Keratinocyte (primary cell): ENCODE data around the gene SLC7A7. TPM values are rescaled to one million over a fixed set of nuclear protein-coding genes. Genes with fewer than 3 reads are reported as not detected.

Experiments used
- DNase-seq: peaks from one replicate; pipeline ENCODE4 v3.0.0-alpha.2; 2011; ENCODE audit warnings: low read depth, missing footprints, low spot score
- FAIRE-seq: peaks from 2 replicates; lab custom pipeline; 2011; peaks lifted over from hg19 to GRCh38; lab: Jason Lieb, UNC
- H2AFZ ChIP-seq: 2 replicates; pipeline ENCODE4 v1.6.0; 2012; ENCODE audit warnings: low read length, control low read depth, inconsistent platforms; ENCODE audit not compliant: control insufficient read depth
- H3K27ac ChIP-seq: 2 replicates; pipeline ENCODE4 v1.5.1; 2011; ENCODE audit warnings: low read length; ENCODE audit not compliant: control insufficient read depth, insufficient read depth
- H3K27me3 ChIP-seq: 3 replicates; pipeline ENCODE4 v1.6.0; 2011; ENCODE audit warnings: low read length; ENCODE audit not compliant: control insufficient read depth, insufficient read depth; ENCODE audit errors: extremely low read depth
- H3K36me3 ChIP-seq, 2 experiments: 2 replicates in 1 of 2; 3 replicates in 1 of 2; pipeline ENCODE4 v1.5.1; 2011; ENCODE audit warnings: low read length in 2 of 2, mild to moderate bottlenecking in 1 of 2; ENCODE audit not compliant: control insufficient read depth in 2 of 2, insufficient read depth in 2 of 2; ENCODE audit errors: extremely low read depth in 1 of 2
- H3K4me1 ChIP-seq: 3 replicates; pipeline ENCODE4 v1.5.1; 2011; ENCODE audit warnings: low read length; ENCODE audit not compliant: control insufficient read depth, insufficient read depth; ENCODE audit errors: extremely low read depth
- H3K4me2 ChIP-seq: 3 replicates; pipeline ENCODE4 v1.6.0; 2011; ENCODE audit warnings: low read depth, low read length; ENCODE audit not compliant: control insufficient read depth, insufficient read depth; ENCODE audit errors: extremely low read depth
- H3K4me3 ChIP-seq, 3 experiments: fragments of 200-600 bp in 1 of 3; sonication (generic) in 1 of 3; 2 replicates in 2 of 3; 3 replicates in 1 of 3; pipeline ENCODE4 v1.5.1; 2011 to 2016; ENCODE audit warnings: low read length in 3 of 3, mild to moderate bottlenecking in 3 of 3, control low read depth in 2 of 3, inconsistent platforms in 1 of 3, low read depth in 1 of 3, mixed read lengths in 1 of 3, mixed run types in 1 of 3, moderate library complexity in 1 of 3; ENCODE audit not compliant: control insufficient read depth in 2 of 3, insufficient read depth in 2 of 3; ENCODE audit errors: extremely low read depth in 1 of 3
- H3K79me2 ChIP-seq: 2 replicates; pipeline ENCODE4 v1.6.0; 2012; ENCODE audit warnings: low read length; ENCODE audit not compliant: control insufficient read depth, insufficient read depth
- H3K9ac ChIP-seq: 3 replicates; pipeline ENCODE4 v1.6.0; 2011; ENCODE audit warnings: low read length; ENCODE audit not compliant: control insufficient read depth, insufficient read depth; ENCODE audit errors: extremely low read depth
- H3K9me1 ChIP-seq: 3 replicates; pipeline ENCODE4 v1.6.0; 2011; ENCODE audit warnings: low read length; ENCODE audit not compliant: control insufficient read depth, insufficient read depth; ENCODE audit errors: extremely low read depth
- H3K9me3 ChIP-seq: 2 replicates; pipeline ENCODE4 v1.5.1; 2012; ENCODE audit warnings: low read depth, low read length; ENCODE audit not compliant: control insufficient read depth
- H4K20me1 ChIP-seq: 3 replicates; pipeline ENCODE4 v1.6.0; 2011; ENCODE audit warnings: low read length; ENCODE audit not compliant: control insufficient read depth, insufficient read depth; ENCODE audit errors: extremely low read depth
- CTCF ChIP-seq, 3 experiments: IDR thresholded peaks in 1 of 3; conservative IDR thresholded peaks in 1 of 3; optimal IDR thresholded peaks in 1 of 3; 2 replicates in 2 of 3; 3 replicates in 1 of 3; pipeline versions ENCODE3 to v1.5.1; 2011; ENCODE audit warnings: low read length in 3 of 3, mild to moderate bottlenecking in 3 of 3, moderate library complexity in 2 of 3, control low read depth in 1 of 3, inconsistent platforms in 1 of 3; ENCODE audit not compliant: insufficient read depth in 2 of 3; ENCODE audit errors: extremely low read depth in 1 of 3
- EZH2 ChIP-seq: IDR thresholded peaks from one replicate; pipeline ENCODE4 v1.6.1; 2012; ENCODE audit warnings: inconsistent platforms, mild to moderate bottlenecking, low read length, moderate library complexity
- dilution Hi-C: fragments of 300-500 bp; cut with MboI; formaldehyde crosslinking; loops from one replicate; pipeline ENCODE4 v1.7.0; 2020; ENCODE audit warnings: low sequenced_read_pairs; ENCODE audit not compliant: extremely low pct_ligation_motif_present
- polyA plus RNA-seq, 5 experiments: library from polyadenylated mRNA; depleted of rRNA in 3 of 5; stranded (reverse) in 3 of 5; stranded (forward) in 1 of 5; unstranded in 1 of 5; fragments of >200 nt; gene quantifications; 1 replicate in 1 of 5; 2 replicates in 3 of 5; 3 replicates in 1 of 5; pipeline versions ENCODE4 v1.2.1 to v1.2.3, GENCODE V29; 2011 to 2012; ENCODE audit warnings: missing spikeins in 2 of 5, low read depth in 1 of 5, low replicate concordance in 1 of 5

Gene SLC7A7
- polyA plus RNA-seq, 1 donor (not counting 4 experiments of a cell fraction or from before 2014, with no cell fraction given): 0.20 TPM

DNA sequence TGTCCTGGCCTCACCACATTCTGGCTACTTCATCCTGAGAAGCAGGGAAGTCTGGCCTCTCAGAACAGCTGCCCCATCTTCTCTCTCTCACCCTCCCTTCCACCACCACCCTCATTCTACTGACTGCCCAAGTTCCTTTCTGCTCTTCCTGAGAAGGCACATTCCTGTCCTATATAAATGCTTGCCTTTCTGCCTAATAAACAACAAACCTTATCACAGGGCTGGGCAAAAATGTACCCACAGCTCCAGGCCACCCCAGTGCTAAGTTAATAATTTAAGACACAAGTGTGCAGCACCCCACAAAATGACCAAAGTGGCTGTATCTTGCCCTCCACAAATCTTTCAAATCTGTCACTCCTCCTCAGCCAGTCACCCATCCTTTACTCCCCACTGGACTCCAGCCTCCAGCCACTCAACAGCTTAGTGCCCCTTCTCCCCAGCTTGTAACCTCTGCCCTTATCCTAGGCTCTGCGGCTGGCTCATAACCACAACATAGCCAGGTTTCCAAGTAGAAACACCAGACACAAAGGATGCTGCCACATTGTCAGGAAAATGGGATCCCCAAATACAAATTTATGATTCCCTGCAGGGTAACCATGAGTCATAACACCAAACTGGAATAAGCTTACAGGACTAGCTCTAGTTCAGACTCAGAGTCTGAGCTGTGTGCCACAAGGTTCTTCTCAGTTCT, 33.8 kb downstream of the SLC7A7 start:
- H3K27ac ChIP-seq: no peak overlapping the region
- H2AFZ ChIP-seq: no peak overlapping the region

GRCh38 chr14:22780941-22781300, 34.3 kb downstream of the SLC7A7 start:
- no peak overlapping the region for H2AFZ ChIP-seq
- H3K4me2 ChIP-seq: no peak overlapping the region
- no peaks in the 10 kb centered on the region for H3K36me3 ChIP-seq
- no peak overlapping the region for H3K4me3 ChIP-seq
- H3K4me1 ChIP-seq: no peaks in the 10 kb centered on the region
- DNase-seq (no peak), FAIRE-seq (no peak)
- no peak overlapping the region for H3K9ac ChIP-seq
- H3K27me3 ChIP-seq: no peaks in the 10 kb centered on the region
- no peaks in the 10 kb centered on the region for H4K20me1 ChIP-seq
- H3K79me2 ChIP-seq: no peaks in the 10 kb centered on the region
- no peak overlapping the region for H3K27ac ChIP-seq
- no peaks in the 10 kb centered on the region for H3K9me3 ChIP-seq
- dilution Hi-C loops: no loop called here
- H3K9me1 ChIP-seq: no peaks in the 10 kb centered on the region
- TF ChIP-seq CTCF (optimal IDR thresholded peaks at IDR 0.05 in 1 of 3, IDR thresholded peaks at IDR 0.05 in 1 of 3, conservative IDR thresholded peaks at IDR 0.05 in 1 of 3; ENCODE audit: extremely low read depth in 1 of 3, insufficient read depth in 2 of 3, low read length in 3 of 3): no peak
- TF ChIP-seq EZH2: no peak

More for the DNA sequence above, 33.8 kb downstream of the SLC7A7 start:
- no peaks in the 10 kb centered on the region for H3K27me3 ChIP-seq
- FAIRE-seq (peak; percentile 57), DNase-seq (no peak)
- no peaks in the 10 kb centered on the region for H3K4me1 ChIP-seq
- no peak for TF ChIP-seq EZH2
- no peaks in the 10 kb centered on the region for H3K9me1 ChIP-seq
- H3K9ac ChIP-seq: no peak overlapping the region
- no peak overlapping the region for H3K4me2 ChIP-seq
- dilution Hi-C loops: no loop called here
- no peak overlapping the region for H3K4me3 ChIP-seq
- H3K9me3 ChIP-seq: no peaks in the 10 kb centered on the region
- H3K79me2 ChIP-seq: no peaks in the 10 kb centered on the region
- H3K36me3 ChIP-seq: no peaks in the 10 kb centered on the region
- no peaks in the 10 kb centered on the region for H4K20me1 ChIP-seq
